ENCODE data around the gene UNC45B. TPM values are rescaled to one million over a fixed set of nuclear protein-coding genes. Genes with fewer than 3 reads are reported as not detected.

UNC45B gene
- total and polyA plus RNA-seq, 2 donors (not counting 3 experiments of a cell fraction or from before 2014, with no cell fraction given), result not detected

DNA sequence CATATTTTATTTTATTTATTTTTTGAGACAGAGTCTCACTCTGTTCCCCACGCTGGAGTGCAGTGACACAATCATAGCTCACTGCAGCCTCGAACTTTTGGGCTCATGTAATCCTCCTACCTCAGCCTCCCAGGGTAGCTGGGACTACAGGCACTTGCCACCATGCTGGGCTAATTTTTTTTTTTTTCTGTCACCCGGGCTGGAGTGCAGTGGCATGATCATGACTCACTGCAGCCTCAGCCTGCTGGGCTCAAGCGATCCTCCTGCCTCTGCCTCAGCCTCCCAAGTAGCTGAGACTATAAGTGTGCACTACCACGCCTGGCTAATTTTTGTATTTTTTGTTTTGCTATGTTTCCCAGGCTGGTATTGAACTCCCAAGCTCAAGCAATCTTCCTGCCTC lies 17.1 kb downstream of the UNC45B start:
- Histone ChIP-seq H3K9me3 (replicated peaks; ENCODE audit: control insufficient read depth, insufficient read depth, low read length) (no peaks in the 10 kb centered on the region), H3K4me1 (ENCODE audit: control insufficient read depth, extremely low read depth, insufficient read depth, low read length) (no peaks in the 10 kb centered on the region), H3K27ac (ENCODE audit: insufficient read depth, low read depth, low read length) (no peak overlapping the region), H3K4me3 (replicated peaks in 1 of 3; ENCODE audit: insufficient read depth in 1 of 3, low read depth in 1 of 3, low read length in 3 of 3) (no peak overlapping the region), H3K36me3 (ENCODE audit: control insufficient read depth in 2 of 2, extremely low read depth in 1 of 2, insufficient read depth in 2 of 2, low read length in 2 of 2) (no peaks in the 10 kb centered on the region), H2AFZ (ENCODE audit: low read depth, low read length) (no peak overlapping the region), H3K27me3 (ENCODE audit: control insufficient read depth in 2 of 2, insufficient read depth in 2 of 2, low read length in 2 of 2) (peaks cover 2 to 7% of the 10 kb centered on the region in 2 experiments), H3K79me2 (ENCODE audit: control insufficient read depth, insufficient read depth, low read length) (no peaks in the 10 kb centered on the region), H3K9ac (replicated peaks; ENCODE audit: extremely low read depth, insufficient read depth, low read length) (no peak overlapping the region), H4K20me1 (replicated peaks; ENCODE audit: control insufficient read depth, extremely low read depth, insufficient read depth, low read length) (no peaks in the 10 kb centered on the region), H3K4me2 (ENCODE audit: insufficient read depth, low read length) (no peak overlapping the region), H3K9me1 (replicated peaks; ENCODE audit: control insufficient read depth, extremely low read depth, insufficient read depth, low read length) (no peaks in the 10 kb centered on the region)
- CTCF ChIA-PET, result interaction anchor here (3.9 kb wide), 1 partner anchor 375 kb away, joined by 15 read pairs; no protein-coding TSS in a partner anchor
- dilution Hi-C loops (cut with MboI; ENCODE audit: extremely low pct_ligation_motif_present, low sequenced_read_pairs), result no loop called here
- no peak for FAIRE-seq
- no peak for DNase-seq (ENCODE audit: low read depth, low spot score)
- no TSS peak for BruUV-seq (replicated peaks)
- TF ChIP-seq POLR2A (IDR thresholded peaks at IDR 0.05; ENCODE audit: low read depth, low read length) (no peak), JUN (IDR thresholded peaks at IDR 0.05; ENCODE audit: borderline replicate concordance, insufficient read depth, insufficient read length, low read depth) (no peak)
- POLR2A ChIA-PET, result no interaction called here
- intact Hi-C loops (cut with micrococcal nuclease), result no loop called here

DNA sequence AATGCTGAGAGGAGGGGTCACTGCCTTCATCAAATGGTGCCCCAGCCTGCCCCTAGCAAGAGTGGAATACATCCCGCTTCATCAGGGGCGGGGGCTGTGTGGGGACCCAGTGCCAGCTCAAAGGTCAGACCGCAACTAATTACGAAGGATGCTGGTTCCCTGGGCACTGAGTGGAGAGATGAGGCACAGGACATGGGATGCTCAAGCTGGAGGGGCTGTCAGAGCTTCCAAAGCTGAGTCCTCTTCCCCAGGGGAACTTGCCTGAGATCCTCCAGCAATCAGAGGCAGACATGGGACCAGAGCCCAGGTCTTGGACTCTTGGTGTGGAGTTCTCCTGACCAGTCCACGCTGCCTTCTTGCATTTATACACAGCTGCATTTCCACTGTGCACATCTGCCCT lies 18.9 kb downstream of the UNC45B start:
- POLR2A ChIA-PET, result no interaction called here
- BruUV-seq (replicated peaks), result no TSS peak
- intact Hi-C loops (cut with micrococcal nuclease), result no loop called here

More for the DNA sequence above, 18.9 kb downstream of the UNC45B start:
- H3K4me2 ChIP-seq (ENCODE audit: insufficient read depth, low read length), result no peak overlapping the region
- no peak for TF ChIP-seq GATA2 (IDR thresholded peaks at IDR 0.05; ENCODE audit: insufficient read depth, insufficient read length, low read depth, low read length)
- TF ChIP-seq, protein P1, sequence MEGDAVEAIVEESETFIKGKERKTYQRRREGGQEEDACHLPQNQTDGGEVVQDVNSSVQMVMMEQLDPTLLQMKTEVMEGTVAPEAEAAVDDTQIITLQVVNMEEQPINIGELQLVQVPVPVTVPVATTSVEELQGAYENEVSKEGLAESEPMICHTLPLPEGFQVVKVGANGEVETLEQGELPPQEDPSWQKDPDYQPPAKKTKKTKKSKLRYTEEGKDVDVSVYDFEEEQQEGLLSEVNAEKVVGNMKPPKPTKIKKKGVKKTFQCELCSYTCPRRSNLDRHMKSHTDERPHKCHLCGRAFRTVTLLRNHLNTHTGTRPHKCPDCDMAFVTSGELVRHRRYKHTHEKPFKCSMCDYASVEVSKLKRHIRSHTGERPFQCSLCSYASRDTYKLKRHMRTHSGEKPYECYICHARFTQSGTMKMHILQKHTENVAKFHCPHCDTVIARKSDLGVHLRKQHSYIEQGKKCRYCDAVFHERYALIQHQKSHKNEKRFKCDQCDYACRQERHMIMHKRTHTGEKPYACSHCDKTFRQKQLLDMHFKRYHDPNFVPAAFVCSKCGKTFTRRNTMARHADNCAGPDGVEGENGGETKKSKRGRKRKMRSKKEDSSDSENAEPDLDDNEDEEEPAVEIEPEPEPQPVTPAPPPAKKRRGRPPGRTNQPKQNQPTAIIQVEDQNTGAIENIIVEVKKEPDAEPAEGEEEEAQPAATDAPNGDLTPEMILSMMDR (IDR thresholded peaks at IDR 0.05; ENCODE audit: extremely low read depth in 1 of 2, insufficient read depth in 1 of 2, low read depth in 1 of 2, low read length in 2 of 2), result no peak
- no peak for TF ChIP-seq JUN (IDR thresholded peaks at IDR 0.05; ENCODE audit: borderline replicate concordance, insufficient read depth, insufficient read length, low read depth)
- TF ChIP-seq FOS (IDR thresholded peaks at IDR 0.05; ENCODE audit: borderline replicate concordance, insufficient read depth, low read length), result no peak
- TF ChIP-seq MYC (IDR thresholded peaks at IDR 0.05; ENCODE audit: low read depth, low read length), result no peak
- TF ChIP-seq, protein P2, sequence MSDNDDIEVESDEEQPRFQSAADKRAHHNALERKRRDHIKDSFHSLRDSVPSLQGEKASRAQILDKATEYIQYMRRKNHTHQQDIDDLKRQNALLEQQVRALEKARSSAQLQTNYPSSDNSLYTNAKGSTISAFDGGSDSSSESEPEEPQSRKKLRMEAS (IDR thresholded peaks at IDR 0.05; ENCODE audit: insufficient read depth, insufficient read length), result no peak
- TF ChIP-seq POLR2A (IDR thresholded peaks at IDR 0.05; ENCODE audit: low read depth, low read length), result no peak
- TF ChIP-seq POLR2AphosphoS5 (IDR thresholded peaks at IDR 0.05; ENCODE audit: insufficient read depth, low read depth, low read length), result no peak
- TF ChIP-seq EZH2 (IDR thresholded peaks at IDR 0.05; ENCODE audit: borderline replicate concordance, low read depth, low read length, severe bottlenecking), result no peak
- H3K79me2 ChIP-seq (ENCODE audit: control insufficient read depth, insufficient read depth, low read length), result no peaks in the 10 kb centered on the region
- no peaks in the 10 kb centered on the region for H3K9me3 ChIP-seq (replicated peaks; ENCODE audit: control insufficient read depth, insufficient read depth, low read length)
- H3K27me3 ChIP-seq (ENCODE audit: control insufficient read depth in 2 of 2, insufficient read depth in 2 of 2, low read length in 2 of 2), result peaks cover 0 to 2% of the 10 kb centered on the region in 2 experiments
- no peaks in the 10 kb centered on the region for H4K20me1 ChIP-seq (replicated peaks; ENCODE audit: control insufficient read depth, extremely low read depth, insufficient read depth, low read length)
- CTCF ChIA-PET, result interaction anchor here (1.3 to 3.9 kb wide), 3 partner anchors 146 to 581 kb away, joined by 3 to 15 read pairs (median 7); no protein-coding TSS in a partner anchor
- no peak overlapping the region for H3K9ac ChIP-seq (replicated peaks; ENCODE audit: extremely low read depth, insufficient read depth, low read length)
- H3K27ac ChIP-seq (ENCODE audit: insufficient read depth, low read depth, low read length), result no peak overlapping the region
- H3K9me1 ChIP-seq (replicated peaks; ENCODE audit: control insufficient read depth, extremely low read depth, insufficient read depth, low read length), result no peaks in the 10 kb centered on the region
- H3K36me3 ChIP-seq (ENCODE audit: control insufficient read depth in 2 of 2, extremely low read depth in 1 of 2, insufficient read depth in 2 of 2, low read length in 2 of 2), result no peaks in the 10 kb centered on the region
- no peak overlapping the region for H2AFZ ChIP-seq (ENCODE audit: low read depth, low read length)
- FAIRE-seq, result no peak
- DNase-seq (ENCODE audit: low read depth, low spot score), result no peak
- H3K4me1 ChIP-seq (ENCODE audit: control insufficient read depth, extremely low read depth, insufficient read depth, low read length), result no peaks in the 10 kb centered on the region
- H3K4me3 ChIP-seq (replicated peaks in 1 of 3; ENCODE audit: insufficient read depth in 1 of 3, low read depth in 1 of 3, low read length in 3 of 3), result no peak overlapping the region
- dilution Hi-C loops (cut with MboI; ENCODE audit: extremely low pct_ligation_motif_present, low sequenced_read_pairs), result no loop called here

All from endothelial cell of umbilical vein (primary cell).